GM18505 (cell line): ENCODE results near the gene RPS4Y1.
"Not testable (repeated sequence)": the region's sequence is repeated elsewhere in the genome, so short reads cannot be mapped to it uniquely, and the experiment has no call there.

ENCODE experiments used
- ATAC-seq: cut with Tn5 transposase; IDR thresholded peaks from one replicate; pipeline ENCODE4 v1.9.1; 2021; ENCODE audit not compliant: unreplicated experiment
- POLR2A ChIP-seq: IDR thresholded peaks from 4 replicates; pipeline ENCODE4 v1.6.1; 2011; ENCODE audit warnings: borderline replicate concordance; ENCODE audit not compliant: insufficient read depth, insufficient read length; ENCODE audit errors: extremely low read depth

RPS4Y1 gene

GRCh38 chrY:2841471-2841893 is at the start of gene RPS4Y1:
Gene RPS4Y1, plus strand, starts transcription at chrY:2841602. Its CDS starts 23 bp downstream, at chrY:2841625.
- no peak for TF ChIP-seq POLR2A
- no peak for ATAC-seq

GRCh38 chrY:2796977-2797523 is 44.4 kb upstream of the RPS4Y1 start:
- ATAC-seq: no peak
- TF ChIP-seq POLR2A: no peak

- ATAC-seq: no peak
- no peak for TF ChIP-seq POLR2A
Measured at GRCh38 chrY:2797991-2798390, 43.4 kb upstream of the RPS4Y1 start.

- no peak for TF ChIP-seq POLR2A
Measured at GRCh38 chrY:2800246-2800645, 41.2 kb upstream of the RPS4Y1 start.

GRCh38 chrY:2817146-2817896 is 24.1 kb upstream of the RPS4Y1 start:
- ATAC-seq: not testable (repeated sequence)

More at GRCh38 chrY:2800246-2800645, 41.2 kb upstream of the RPS4Y1 start:
- no peak for ATAC-seq

GRCh38 chrY:2824471-2824870 is 16.9 kb upstream of the RPS4Y1 start:
- TF ChIP-seq POLR2A: no peak
- no peak for ATAC-seq

GRCh38 chrY:2828497-2828896 is 12.9 kb upstream of the RPS4Y1 start:
- no peak for ATAC-seq

GRCh38 chrY:2835230-2835629 is 6.2 kb upstream of the RPS4Y1 start:
- no peak for ATAC-seq
- no peak for TF ChIP-seq POLR2A

More at GRCh38 chrY:2828497-2828896, 12.9 kb upstream of the RPS4Y1 start:
- TF ChIP-seq POLR2A: no peak

- ATAC-seq: no peak
Measured at GRCh38 chrY:2837078-2837477, 4.3 kb upstream of the RPS4Y1 start.

GRCh38 chrY:2837932-2838331 is 3.5 kb upstream of the RPS4Y1 start:
- no peak for TF ChIP-seq POLR2A
- ATAC-seq: no peak

More at GRCh38 chrY:2837078-2837477, 4.3 kb upstream of the RPS4Y1 start:
- TF ChIP-seq POLR2A: no peak

- TF ChIP-seq POLR2A: no peak
- ATAC-seq: no peak
Measured at GRCh38 chrY:2846791-2847190, 5.4 kb downstream of the RPS4Y1 start.

GRCh38 chrY:2848384-2848783 is 7.0 kb downstream of the RPS4Y1 start:
- no peak for TF ChIP-seq POLR2A
- no peak for ATAC-seq

GRCh38 chrY:2849368-2849767 is 8.0 kb downstream of the RPS4Y1 start:
- no peak for TF ChIP-seq POLR2A
- ATAC-seq: no peak

GRCh38 chrY:2854145-2854774 is 12.9 kb downstream of the RPS4Y1 start:
- ATAC-seq: no peak
- TF ChIP-seq POLR2A: no peak
